ENCODE data around the gene KCNJ13. TPM values are rescaled to one million over a fixed set of nuclear protein-coding genes. Genes with fewer than 3 reads are reported as not detected.

Gene KCNJ13
- polyA plus RNA-seq, 1 donor from 2014 or later = not detected

DNA sequence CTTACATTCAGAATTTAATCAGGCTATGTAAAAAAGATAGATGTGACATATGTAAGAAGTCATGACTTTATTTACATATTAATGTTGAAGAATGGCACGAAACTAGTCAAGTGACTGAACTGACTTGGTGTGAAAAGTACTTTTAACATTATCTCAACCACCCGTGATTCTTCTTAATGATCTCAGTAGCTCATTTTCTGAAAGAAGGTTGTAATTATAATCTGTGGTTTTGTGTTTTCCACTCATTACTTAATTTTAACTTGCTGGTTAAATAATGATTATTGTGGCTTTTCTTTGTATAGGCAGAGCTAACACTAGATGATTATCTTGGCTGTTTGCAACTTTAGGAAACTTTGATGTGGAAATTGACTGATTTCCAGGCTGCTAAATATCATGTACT, 18.5 kb downstream of the KCNJ13 start:
- Histone ChIP-seq H2AFZ (ENCODE audit: low read depth, low read length) (no peak overlapping the region), H3K36me3 (ENCODE audit: insufficient read depth, low read length) (no peaks in the 10 kb centered on the region), H3K9ac (ENCODE audit: low read length) (no peak overlapping the region), H3K9me3 (ENCODE audit: low read length) (no peaks in the 10 kb centered on the region), H3K4me3 (ENCODE audit: low read length) (no peak overlapping the region), H3K4me2 (ENCODE audit: low read length) (no peak overlapping the region), H3F3A (ENCODE audit: insufficient read depth, low read length, poor library complexity, severe bottlenecking) (no peaks in the 10 kb centered on the region), H4K20me1 (ENCODE audit: insufficient read depth) (no peaks in the 10 kb centered on the region), H3K27me3 (ENCODE audit: insufficient read depth, low read depth, low read length) (no peaks in the 10 kb centered on the region), H3K79me2 (replicated peaks; ENCODE audit: insufficient read depth, low read length) (no peaks in the 10 kb centered on the region), H3K27ac (ENCODE audit: low read length) (no peak overlapping the region), H3K9me2 (ENCODE audit: insufficient read depth, low read length) (no peaks in the 10 kb centered on the region)
- TF ChIP-seq EP300 (conservative IDR thresholded peaks at IDR 0.05; ENCODE audit: poor library complexity, severe bottlenecking) = no peak
- no peak for TF ChIP-seq EZH2 (IDR thresholded peaks at IDR 0.05; ENCODE audit: borderline replicate concordance, insufficient read depth, low read length, poor library complexity, severe bottlenecking)
- TF ChIP-seq, protein P1, sequence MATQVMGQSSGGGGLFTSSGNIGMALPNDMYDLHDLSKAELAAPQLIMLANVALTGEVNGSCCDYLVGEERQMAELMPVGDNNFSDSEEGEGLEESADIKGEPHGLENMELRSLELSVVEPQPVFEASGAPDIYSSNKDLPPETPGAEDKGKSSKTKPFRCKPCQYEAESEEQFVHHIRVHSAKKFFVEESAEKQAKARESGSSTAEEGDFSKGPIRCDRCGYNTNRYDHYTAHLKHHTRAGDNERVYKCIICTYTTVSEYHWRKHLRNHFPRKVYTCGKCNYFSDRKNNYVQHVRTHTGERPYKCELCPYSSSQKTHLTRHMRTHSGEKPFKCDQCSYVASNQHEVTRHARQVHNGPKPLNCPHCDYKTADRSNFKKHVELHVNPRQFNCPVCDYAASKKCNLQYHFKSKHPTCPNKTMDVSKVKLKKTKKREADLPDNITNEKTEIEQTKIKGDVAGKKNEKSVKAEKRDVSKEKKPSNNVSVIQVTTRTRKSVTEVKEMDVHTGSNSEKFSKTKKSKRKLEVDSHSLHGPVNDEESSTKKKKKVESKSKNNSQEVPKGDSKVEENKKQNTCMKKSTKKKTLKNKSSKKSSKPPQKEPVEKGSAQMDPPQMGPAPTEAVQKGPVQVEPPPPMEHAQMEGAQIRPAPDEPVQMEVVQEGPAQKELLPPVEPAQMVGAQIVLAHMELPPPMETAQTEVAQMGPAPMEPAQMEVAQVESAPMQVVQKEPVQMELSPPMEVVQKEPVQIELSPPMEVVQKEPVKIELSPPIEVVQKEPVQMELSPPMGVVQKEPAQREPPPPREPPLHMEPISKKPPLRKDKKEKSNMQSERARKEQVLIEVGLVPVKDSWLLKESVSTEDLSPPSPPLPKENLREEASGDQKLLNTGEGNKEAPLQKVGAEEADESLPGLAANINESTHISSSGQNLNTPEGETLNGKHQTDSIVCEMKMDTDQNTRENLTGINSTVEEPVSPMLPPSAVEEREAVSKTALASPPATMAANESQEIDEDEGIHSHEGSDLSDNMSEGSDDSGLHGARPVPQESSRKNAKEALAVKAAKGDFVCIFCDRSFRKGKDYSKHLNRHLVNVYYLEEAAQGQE (IDR thresholded peaks at IDR 0.05; ENCODE audit: borderline replicate concordance) = no peak
- no peak for TF ChIP-seq MXI1 (conservative IDR thresholded peaks at IDR 0.05; ENCODE audit: poor library complexity, severe bottlenecking)
- TF ChIP-seq POLR2AphosphoS5 (IDR thresholded peaks at IDR 0.05) = no peak
- TF ChIP-seq TAF1 (IDR thresholded peaks at IDR 0.05; ENCODE audit: low read depth) = no peak
- TF ChIP-seq, protein P2, sequence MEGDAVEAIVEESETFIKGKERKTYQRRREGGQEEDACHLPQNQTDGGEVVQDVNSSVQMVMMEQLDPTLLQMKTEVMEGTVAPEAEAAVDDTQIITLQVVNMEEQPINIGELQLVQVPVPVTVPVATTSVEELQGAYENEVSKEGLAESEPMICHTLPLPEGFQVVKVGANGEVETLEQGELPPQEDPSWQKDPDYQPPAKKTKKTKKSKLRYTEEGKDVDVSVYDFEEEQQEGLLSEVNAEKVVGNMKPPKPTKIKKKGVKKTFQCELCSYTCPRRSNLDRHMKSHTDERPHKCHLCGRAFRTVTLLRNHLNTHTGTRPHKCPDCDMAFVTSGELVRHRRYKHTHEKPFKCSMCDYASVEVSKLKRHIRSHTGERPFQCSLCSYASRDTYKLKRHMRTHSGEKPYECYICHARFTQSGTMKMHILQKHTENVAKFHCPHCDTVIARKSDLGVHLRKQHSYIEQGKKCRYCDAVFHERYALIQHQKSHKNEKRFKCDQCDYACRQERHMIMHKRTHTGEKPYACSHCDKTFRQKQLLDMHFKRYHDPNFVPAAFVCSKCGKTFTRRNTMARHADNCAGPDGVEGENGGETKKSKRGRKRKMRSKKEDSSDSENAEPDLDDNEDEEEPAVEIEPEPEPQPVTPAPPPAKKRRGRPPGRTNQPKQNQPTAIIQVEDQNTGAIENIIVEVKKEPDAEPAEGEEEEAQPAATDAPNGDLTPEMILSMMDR (IDR thresholded peaks at IDR 0.05; ENCODE audit: poor library complexity, severe bottlenecking) = no peak

DNA sequence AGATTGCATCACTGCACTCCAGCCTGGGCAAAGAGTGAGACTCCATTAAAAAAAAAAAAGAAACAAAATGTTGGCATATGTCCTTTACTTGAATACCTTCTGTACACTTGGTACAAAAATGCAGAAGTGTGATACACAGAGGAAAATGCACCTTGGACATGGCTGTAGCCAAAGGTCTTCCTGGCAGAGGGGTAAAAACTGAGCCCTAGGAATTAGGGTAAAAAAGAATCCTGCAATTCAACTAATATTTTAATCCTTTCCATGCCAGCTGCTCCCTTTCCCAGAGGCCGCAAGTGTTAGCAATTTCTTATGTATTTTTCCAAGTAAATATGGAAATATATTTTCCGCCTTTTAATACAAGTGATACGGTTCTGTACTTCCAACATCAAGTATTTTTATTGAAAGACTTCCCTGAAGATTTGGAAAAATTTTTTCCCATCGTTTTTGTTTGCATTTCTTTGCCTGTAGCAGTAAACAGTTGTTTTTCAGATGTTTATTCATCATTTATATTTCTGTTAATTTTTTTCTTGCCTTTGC, 26.2 kb downstream of the KCNJ13 start:
- Histone ChIP-seq H3K9me3 (ENCODE audit: low read length) (no peaks in the 10 kb centered on the region), H3K4me3 (ENCODE audit: low read length) (no peak overlapping the region), H4K20me1 (ENCODE audit: insufficient read depth) (no peaks in the 10 kb centered on the region), H3K27me3 (ENCODE audit: insufficient read depth, low read depth, low read length) (no peaks in the 10 kb centered on the region), H3K9me2 (ENCODE audit: insufficient read depth, low read length) (no peaks in the 10 kb centered on the region), H2AFZ (ENCODE audit: low read depth, low read length) (no peak overlapping the region), H3F3A (ENCODE audit: insufficient read depth, low read length, poor library complexity, severe bottlenecking) (no peaks in the 10 kb centered on the region), H3K27ac (ENCODE audit: low read length) (no peak overlapping the region), H3K9ac (ENCODE audit: low read length) (no peak overlapping the region), H3K4me2 (ENCODE audit: low read length) (no peak overlapping the region), H3K79me2 (replicated peaks; ENCODE audit: insufficient read depth, low read length) (no peaks in the 10 kb centered on the region), H3K36me3 (ENCODE audit: insufficient read depth, low read length) (no peaks in the 10 kb centered on the region)
- TF ChIP-seq TAF1 (IDR thresholded peaks at IDR 0.05; ENCODE audit: low read depth) (no peak), SMC3 (conservative IDR thresholded peaks at IDR 0.05; ENCODE audit: poor library complexity) (no peak), EZH2 (IDR thresholded peaks at IDR 0.05; ENCODE audit: borderline replicate concordance, insufficient read depth, low read length, poor library complexity, severe bottlenecking) (no peak), RAD21 (conservative IDR thresholded peaks at IDR 0.05) (no peak), POLR2AphosphoS5 (IDR thresholded peaks at IDR 0.05) (no peak), MXI1 (conservative IDR thresholded peaks at IDR 0.05; ENCODE audit: poor library complexity, severe bottlenecking) (no peak)
- TF ChIP-seq, protein P1 (IDR thresholded peaks at IDR 0.05; ENCODE audit: borderline replicate concordance) = no peak
- TF ChIP-seq, protein P2 (IDR thresholded peaks at IDR 0.05; ENCODE audit: poor library complexity, severe bottlenecking) = no peak

Measured in neural cell (in vitro differentiated cells).